ENCODE data around the gene BAZ1B.

The BAZ1B gene

GRCh38 chr7:73395538-73396503 lies 126.3 kb downstream of the BAZ1B start:
- no peak for ATAC-seq
- TF ChIP-seq TCF4 (CRISPR knock-in tag; IDR thresholded peaks at IDR 0.05; ENCODE audit: borderline replicate concordance), result no peak
- no peak for TF ChIP-seq CSDC2 (CRISPR knock-in tag; IDR thresholded peaks at IDR 0.05)
- no peak for TF ChIP-seq ISL1 (CRISPR knock-in tag; IDR thresholded peaks at IDR 0.05)
- TF ChIP-seq ESRRG (CRISPR knock-in tag; IDR thresholded peaks at IDR 0.05), result no peak

GRCh38 chr7:73394422-73394821 lies 127.7 kb downstream of the BAZ1B start:
- TF ChIP-seq PPARA (CRISPR knock-in tag; IDR thresholded peaks at IDR 0.05; ENCODE audit: borderline replicate concordance) (no peak), ZNF8 (CRISPR knock-in tag; IDR thresholded peaks at IDR 0.05) (no peak), TCF4 (CRISPR knock-in tag; IDR thresholded peaks at IDR 0.05; ENCODE audit: borderline replicate concordance) (no peak), SNAI2 (CRISPR knock-in tag; IDR thresholded peaks at IDR 0.05) (no peak), GLIS3 (CRISPR knock-in tag; IDR thresholded peaks at IDR 0.05) (no peak), ZNF70 (CRISPR knock-in tag; IDR thresholded peaks at IDR 0.05) (no peak), CSRNP3 (CRISPR knock-in tag; IDR thresholded peaks at IDR 0.05) (no peak), ZFP30 (CRISPR knock-in tag; IDR thresholded peaks at IDR 0.05) (no peak), ZNF565 (CRISPR knock-in tag; conservative IDR thresholded peaks at IDR 0.05; ENCODE audit: low read depth) (no peak), ESRRG (CRISPR knock-in tag; IDR thresholded peaks at IDR 0.05) (no peak), OSR1 (CRISPR knock-in tag; IDR thresholded peaks at IDR 0.05) (no peak), CSDC2 (CRISPR knock-in tag; IDR thresholded peaks at IDR 0.05) (no peak)
- TF ChIP-seq, protein P1, sequence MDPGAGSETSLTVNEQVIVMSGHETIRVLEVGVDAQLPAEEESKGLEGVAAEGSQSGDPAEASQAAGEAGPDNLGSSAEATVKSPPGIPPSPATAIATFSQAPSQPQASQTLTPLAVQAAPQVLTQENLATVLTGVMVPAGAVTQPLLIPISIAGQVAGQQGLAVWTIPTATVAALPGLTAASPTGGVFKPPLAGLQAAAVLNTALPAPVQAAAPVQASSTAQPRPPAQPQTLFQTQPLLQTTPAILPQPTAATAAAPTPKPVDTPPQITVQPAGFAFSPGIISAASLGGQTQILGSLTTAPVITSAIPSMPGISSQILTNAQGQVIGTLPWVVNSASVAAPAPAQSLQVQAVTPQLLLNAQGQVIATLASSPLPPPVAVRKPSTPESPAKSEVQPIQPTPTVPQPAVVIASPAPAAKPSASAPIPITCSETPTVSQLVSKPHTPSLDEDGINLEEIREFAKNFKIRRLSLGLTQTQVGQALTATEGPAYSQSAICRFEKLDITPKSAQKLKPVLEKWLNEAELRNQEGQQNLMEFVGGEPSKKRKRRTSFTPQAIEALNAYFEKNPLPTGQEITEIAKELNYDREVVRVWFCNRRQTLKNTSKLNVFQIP (CRISPR knock-in tag; IDR thresholded peaks at IDR 0.05; ENCODE audit: borderline replicate concordance, low read depth), result no peak
- TF ChIP-seq, protein P2, sequence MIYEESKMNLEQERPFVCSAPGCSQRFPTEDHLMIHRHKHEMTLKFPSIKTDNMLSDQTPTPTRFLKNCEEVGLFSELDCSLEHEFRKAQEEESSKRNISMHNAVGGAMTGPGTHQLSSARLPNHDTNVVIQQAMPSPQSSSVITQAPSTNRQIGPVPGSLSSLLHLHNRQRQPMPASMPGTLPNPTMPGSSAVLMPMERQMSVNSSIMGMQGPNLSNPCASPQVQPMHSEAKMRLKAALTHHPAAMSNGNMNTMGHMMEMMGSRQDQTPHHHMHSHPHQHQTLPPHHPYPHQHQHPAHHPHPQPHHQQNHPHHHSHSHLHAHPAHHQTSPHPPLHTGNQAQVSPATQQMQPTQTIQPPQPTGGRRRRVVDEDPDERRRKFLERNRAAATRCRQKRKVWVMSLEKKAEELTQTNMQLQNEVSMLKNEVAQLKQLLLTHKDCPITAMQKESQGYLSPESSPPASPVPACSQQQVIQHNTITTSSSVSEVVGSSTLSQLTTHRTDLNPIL (CRISPR knock-in tag; IDR thresholded peaks at IDR 0.05; ENCODE audit: low read depth), result no peak
- no peak for ATAC-seq

- TF ChIP-seq ZFP3 (CRISPR knock-in tag; IDR thresholded peaks at IDR 0.05), result no peak
- no peak for TF ChIP-seq OSR1 (CRISPR knock-in tag; IDR thresholded peaks at IDR 0.05)
- TF ChIP-seq, protein P1 (CRISPR knock-in tag; IDR thresholded peaks at IDR 0.05; ENCODE audit: borderline replicate concordance, low read depth), result no peak
- no peak for TF ChIP-seq GLIS3 (CRISPR knock-in tag; IDR thresholded peaks at IDR 0.05)
- no peak for TF ChIP-seq ZC3H10 (CRISPR knock-in tag; IDR thresholded peaks at IDR 0.05)
- no peak for TF ChIP-seq ESRRG (CRISPR knock-in tag; IDR thresholded peaks at IDR 0.05)
- no peak for TF ChIP-seq PPARA (CRISPR knock-in tag; IDR thresholded peaks at IDR 0.05; ENCODE audit: borderline replicate concordance)
- no peak for TF ChIP-seq SNAI2 (CRISPR knock-in tag; IDR thresholded peaks at IDR 0.05)
- no peak for TF ChIP-seq ARNTL (CRISPR knock-in tag; IDR thresholded peaks at IDR 0.05; ENCODE audit: borderline replicate concordance, low read depth)
- no peak for TF ChIP-seq ZNF70 (CRISPR knock-in tag; IDR thresholded peaks at IDR 0.05)
- TF ChIP-seq ZNF8 (CRISPR knock-in tag; IDR thresholded peaks at IDR 0.05), result no peak
- no peak for TF ChIP-seq ISL1 (CRISPR knock-in tag; IDR thresholded peaks at IDR 0.05)
- no peak for TF ChIP-seq RARB (CRISPR knock-in tag; IDR thresholded peaks at IDR 0.05)
- no peak for TF ChIP-seq ZFP30 (CRISPR knock-in tag; IDR thresholded peaks at IDR 0.05)
- TF ChIP-seq TSHZ2 (CRISPR knock-in tag; IDR thresholded peaks at IDR 0.05), result no peak
- TF ChIP-seq TOX (CRISPR knock-in tag; IDR thresholded peaks at IDR 0.05; ENCODE audit: borderline replicate concordance), result no peak
- TF ChIP-seq, protein P2 (CRISPR knock-in tag; IDR thresholded peaks at IDR 0.05; ENCODE audit: low read depth), result no peak
- TF ChIP-seq, protein P3, sequence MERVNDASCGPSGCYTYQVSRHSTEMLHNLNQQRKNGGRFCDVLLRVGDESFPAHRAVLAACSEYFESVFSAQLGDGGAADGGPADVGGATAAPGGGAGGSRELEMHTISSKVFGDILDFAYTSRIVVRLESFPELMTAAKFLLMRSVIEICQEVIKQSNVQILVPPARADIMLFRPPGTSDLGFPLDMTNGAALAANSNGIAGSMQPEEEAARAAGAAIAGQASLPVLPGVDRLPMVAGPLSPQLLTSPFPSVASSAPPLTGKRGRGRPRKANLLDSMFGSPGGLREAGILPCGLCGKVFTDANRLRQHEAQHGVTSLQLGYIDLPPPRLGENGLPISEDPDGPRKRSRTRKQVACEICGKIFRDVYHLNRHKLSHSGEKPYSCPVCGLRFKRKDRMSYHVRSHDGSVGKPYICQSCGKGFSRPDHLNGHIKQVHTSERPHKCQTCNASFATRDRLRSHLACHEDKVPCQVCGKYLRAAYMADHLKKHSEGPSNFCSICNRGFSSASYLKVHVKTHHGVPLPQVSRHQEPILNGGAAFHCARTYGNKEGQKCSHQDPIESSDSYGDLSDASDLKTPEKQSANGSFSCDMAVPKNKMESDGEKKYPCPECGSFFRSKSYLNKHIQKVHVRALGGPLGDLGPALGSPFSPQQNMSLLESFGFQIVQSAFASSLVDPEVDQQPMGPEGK (CRISPR knock-in tag; IDR thresholded peaks at IDR 0.05; ENCODE audit: borderline replicate concordance), result no peak
- no peak for ATAC-seq
Observed at GRCh38 chr7:73391396-73391795, 130.7 kb downstream of the BAZ1B start.

Data from SK-N-SH treated with all-trans-retinoic acid at 6 μM for 48 hours (cell line).